ENCODE results near the gene NAT16.

GRCh38 chr7:101138213-101138870, 41.8 kb downstream of the NAT16 start:
- peak; percentile 86 to 98 (median 89) for TF ChIP-seq CTCF (IDR thresholded peaks at IDR 0.05 in 2 of 3, conservative IDR thresholded peaks at IDR 0.05 in 1 of 3; ENCODE audit: insufficient read depth in 2 of 3, low read depth in 1 of 3, low read length in 3 of 3)
- peak; percentile 53; the same call in 1 of the 2 replicates for TF ChIP-seq DMBX1 (CRISPR knock-in tag; IDR thresholded peaks at IDR 0.05; ENCODE audit: borderline replicate concordance)
- TF ChIP-seq MLX (CRISPR knock-in tag; conservative IDR thresholded peaks at IDR 0.05), result no peak
- peak; percentile 100 for TF ChIP-seq JUN (IDR thresholded peaks at IDR 0.05; ENCODE audit: borderline replicate concordance, low read depth, low read length)
- TF ChIP-seq JUN (CRISPR knock-in tag; IDR thresholded peaks at IDR 0.05; ENCODE audit: borderline replicate concordance), result peak; percentile 98; the same call in 1 of the 2 replicates
- no peak for TF ChIP-seq PREB (CRISPR knock-in tag; IDR thresholded peaks at IDR 0.05)
- peak; percentile 83 for TF ChIP-seq POLR2A (conservative IDR thresholded peaks at IDR 0.05)
- TF ChIP-seq CBX3 (IDR thresholded peaks at IDR 0.05; ENCODE audit: borderline replicate concordance in 1 of 2, low read length in 2 of 2), result peak in 1 of 2 experiments; percentile 39; a peak in 1 of 3 replicates
